HG02610 (cell line): Measurements from ENCODE around the gene PJVK.
"Not testable (repeated sequence)": the region's sequence is repeated elsewhere in the genome, so short reads cannot be mapped to it uniquely, and the experiment has no call there.

Source experiments
- ATAC-seq: cut with Tn5 transposase; IDR thresholded peaks from one replicate; pipeline ENCODE4 v1.9.1; 2021; ENCODE audit warnings: mild to moderate bottlenecking, moderate library complexity; ENCODE audit not compliant: unreplicated experiment

The PJVK gene

GRCh38 chr2:178428396-178428806, 22.8 kb upstream of the PJVK start:
- ATAC-seq: no peak

- ATAC-seq: no peak
Observed at GRCh38 chr2:178429336-178429735, 21.8 kb upstream of the PJVK start.

- ATAC-seq: no peak
Observed at GRCh38 chr2:178436662-178437061, 14.5 kb upstream of the PJVK start.

GRCh38 chr2:178441426-178441825, 9.8 kb upstream of the PJVK start:
- no peak for ATAC-seq

- ATAC-seq: no peak
Observed at GRCh38 chr2:178448968-178449661, 2.1 kb upstream of the PJVK start.

- ATAC-seq: no peak
Observed at GRCh38 chr2:178449700-178450523, 1.3 kb upstream of the PJVK start.

GRCh38 chr2:178450524-178450773, 729 bp upstream of the PJVK start:
- peak; percentile 43 for ATAC-seq

- ATAC-seq: no peak
Observed at GRCh38 chr2:178452334-178452733, 1.2 kb downstream of the PJVK start.

- no peak for ATAC-seq
Observed at GRCh38 chr2:178452870-178453269, 1.7 kb downstream of the PJVK start.

- ATAC-seq: no peak
Observed at GRCh38 chr2:178455947-178456346, 4.8 kb downstream of the PJVK start.

- no peak for ATAC-seq
Observed at GRCh38 chr2:178457390-178457886, 6.3 kb downstream of the PJVK start.

GRCh38 chr2:178469219-178469849, 18.2 kb downstream of the PJVK start:
- ATAC-seq: no peak

GRCh38 chr2:178471313-178471712, 20.1 kb downstream of the PJVK start:
- not testable (repeated sequence) for ATAC-seq

GRCh38 chr2:178473373-178473772, 22.2 kb downstream of the PJVK start:
- no peak for ATAC-seq

GRCh38 chr2:178473931-178474330, 22.8 kb downstream of the PJVK start:
- no peak for ATAC-seq

GRCh38 chr2:178474560-178474959, 23.4 kb downstream of the PJVK start:
- ATAC-seq: no peak

- no peak for ATAC-seq
Observed at GRCh38 chr2:178476477-178476876, 25.3 kb downstream of the PJVK start.

GRCh38 chr2:178477443-178478129, 26.4 kb downstream of the PJVK start:
- ATAC-seq: no peak

- ATAC-seq: no peak
Observed at GRCh38 chr2:178478130-178478438, 26.9 kb downstream of the PJVK start.

- ATAC-seq: peak; percentile 46
Observed at GRCh38 chr2:178478439-178479274, 27.5 kb downstream of the PJVK start, which contains the start of gene FKBP7. FKBP7 (minus strand) TSS chr2:178478600; CDS start chr2:178478499, 101 bp downstream.

- no peak for ATAC-seq
Observed at GRCh38 chr2:178479275-178479616, 28.1 kb downstream of the PJVK start.
